H1 (cell line): ENCODE results near the gene ARRB1. TPM values are rescaled to one million over a fixed set of nuclear protein-coding genes. Genes with fewer than 3 reads are reported as not detected.

Experiments
- CTCF ChIA-PET: fragments of 300-600 bp; sonication (Branson Sonifier 250); formaldehyde crosslinking; loops from one replicate; lab custom pipeline; 2021; ENCODE audit not compliant: partially characterized antibody; lab: Charles Lee
- POLR2A ChIA-PET: fragments of 300-600 bp; sonication (Branson Sonifier 250); formaldehyde crosslinking; loops from one replicate; lab custom pipeline; 2021; ENCODE audit warnings: inconsistent platforms; ENCODE audit not compliant: partially characterized antibody; lab: Charles Lee
- DNase-seq, 2 experiments: peaks; one replicate each; pipeline versions ENCODE4 v3.0.0 to v3.0.0-alpha.2; 2010 to 2022; ENCODE audit warnings: low spot score in 2 of 2, low read depth in 1 of 2, mixed read lengths in 1 of 2
- FAIRE-seq: peaks from 2 replicates; lab custom pipeline; 2011; peaks lifted over from hg19 to GRCh38; lab: Jason Lieb, UNC
- H2AFZ ChIP-seq: 2 replicates; pipeline ENCODE4 v1.8.1; 2012; ENCODE audit warnings: low read length, inconsistent platforms
- H2AK5ac ChIP-seq: 2 replicates; pipeline ENCODE4 v1.6.1; 2013; ENCODE audit warnings: low read depth, low read length
- H2BK120ac ChIP-seq: replicated peaks from 2 replicates; pipeline ENCODE3; 2013; ENCODE audit warnings: low read depth, low read length, inconsistent platforms
- H2BK12ac ChIP-seq: 2 replicates; pipeline ENCODE4 v1.6.1; 2013; ENCODE audit warnings: low read depth, low read length
- H2BK15ac ChIP-seq: 2 replicates; pipeline ENCODE4 v1.6.1; 2013; ENCODE audit warnings: low read length
- H2BK20ac ChIP-seq: 2 replicates; pipeline ENCODE4 v1.6.1; 2013; ENCODE audit warnings: low read length
- H2BK5ac ChIP-seq: 2 replicates; pipeline ENCODE4 v1.6.1; 2013; ENCODE audit warnings: low read depth, low read length
- H3K14ac ChIP-seq: 2 replicates; pipeline ENCODE4 v1.6.1; 2013; ENCODE audit warnings: inconsistent platforms; ENCODE audit not compliant: insufficient read length
- H3K18ac ChIP-seq: 2 replicates; pipeline ENCODE4 v1.6.1; 2013; ENCODE audit warnings: low read length; ENCODE audit errors: extremely low read depth
- H3K23ac ChIP-seq: 2 replicates; pipeline ENCODE4 v1.6.1; 2013; ENCODE audit warnings: inconsistent platforms; ENCODE audit not compliant: insufficient read length
- H3K23me2 ChIP-seq: 2 replicates; pipeline ENCODE4 v1.6.1; 2013; ENCODE audit warnings: low read depth, low read length
- H3K27ac ChIP-seq: 2 replicates; pipeline ENCODE4 v1.6.1; 2011; ENCODE audit warnings: low read depth, low read length, inconsistent platforms
- H3K27me3 ChIP-seq, 4 experiments: replicated peaks in 1 of 4; 1 replicate in 1 of 4; 2 replicates in 3 of 4; pipeline versions ENCODE4 v1.6.1 to v1.8.1; 2011 to 2013; ENCODE audit warnings: low read length in 3 of 4, mild to moderate bottlenecking in 3 of 4, inconsistent platforms in 2 of 4, mixed read lengths in 2 of 4, moderate library complexity in 1 of 4; ENCODE audit not compliant: control insufficient read depth in 3 of 4, insufficient read depth in 3 of 4; ENCODE audit errors: extremely low read depth in 1 of 4
- H3K36me3 ChIP-seq, 4 experiments: 2 replicates each; pipeline versions ENCODE4 v1.6.1 to v1.8.1; 2011 to 2013; ENCODE audit warnings: mild to moderate bottlenecking in 4 of 4, low read length in 3 of 4, moderate library complexity in 2 of 4, control low read depth in 1 of 4, inconsistent platforms in 1 of 4; ENCODE audit not compliant: insufficient read depth in 4 of 4, control insufficient read depth in 2 of 4
- H3K4ac ChIP-seq: replicated peaks from 2 replicates; pipeline ENCODE3; 2013; ENCODE audit warnings: low read length, low read depth, mixed read lengths, inconsistent platforms; ENCODE audit not compliant: insufficient read length
- H3K4me1 ChIP-seq, 4 experiments: replicated peaks in 1 of 4; 1 replicate in 1 of 4; 2 replicates in 3 of 4; pipeline versions ENCODE4 v1.6.1 to v1.8.1; 2011 to 2013; ENCODE audit warnings: low read length in 3 of 4, inconsistent platforms in 2 of 4, mixed read lengths in 1 of 4; ENCODE audit not compliant: insufficient read depth in 4 of 4, control insufficient read depth in 3 of 4
- H3K4me2 ChIP-seq, 2 experiments: 2 replicates each; pipeline versions ENCODE4 v1.6.1 to v1.8.1; 2011 to 2013; ENCODE audit warnings: low read depth in 2 of 2, low read length in 2 of 2, control low read depth in 1 of 2, inconsistent platforms in 1 of 2, mild to moderate bottlenecking in 1 of 2; ENCODE audit not compliant: insufficient read depth in 1 of 2
- H3K4me3 ChIP-seq, 4 experiments: fragments of 200-600, 300-600 bp in 1 of 4; sonication (generic), shearing (Covaris generic), sonication (Bioruptor Twin) in 1 of 4; 2 replicates each; pipeline versions ENCODE4 v1.5.1 to v1.8.1; 2011 to 2016; ENCODE audit warnings: low read length in 4 of 4, low read depth in 3 of 4, control low read depth in 2 of 4, inconsistent platforms in 2 of 4, mild to moderate bottlenecking in 2 of 4, mixed read lengths in 1 of 4, moderate library complexity in 1 of 4; ENCODE audit not compliant: insufficient read depth in 2 of 4; ENCODE audit errors: extremely low read depth in 1 of 4
- H3K56ac ChIP-seq: replicated peaks from 2 replicates; pipeline ENCODE3; 2013; ENCODE audit warnings: low read depth, mild to moderate bottlenecking, mixed read lengths, low read length, inconsistent platforms; ENCODE audit not compliant: insufficient read length
- H3K79me1 ChIP-seq: 2 replicates; pipeline ENCODE4 v1.6.1; 2013; ENCODE audit warnings: low read depth, low read length, control low read depth
- H3K79me2 ChIP-seq, 2 experiments: 2 replicates each; pipeline versions ENCODE4 v1.6.1 to v1.8.1; 2012 to 2013; ENCODE audit warnings: low read length in 2 of 2, mild to moderate bottlenecking in 2 of 2, inconsistent platforms in 1 of 2; ENCODE audit not compliant: insufficient read depth in 2 of 2, control insufficient read depth in 1 of 2
- H3K9ac ChIP-seq, 4 experiments: replicated peaks in 1 of 4; 1 replicate in 1 of 4; 2 replicates in 3 of 4; pipeline versions ENCODE4 v1.6.1 to v1.8.1; 2011 to 2013; ENCODE audit warnings: low read depth in 3 of 4, low read length in 3 of 4, control low read depth in 2 of 4, mild to moderate bottlenecking in 2 of 4, moderate library complexity in 2 of 4, inconsistent platforms in 1 of 4; ENCODE audit errors: extremely low read depth in 1 of 4
- H3K9me3 ChIP-seq, 2 experiments: 2 replicates each; pipeline versions ENCODE4 v1.6.1 to v1.8.1; 2012 to 2013; ENCODE audit warnings: mild to moderate bottlenecking in 2 of 2, moderate library complexity in 2 of 2, control low read depth in 1 of 2, inconsistent platforms in 1 of 2, low read depth in 1 of 2, low read length in 1 of 2, mixed read lengths in 1 of 2; ENCODE audit not compliant: insufficient read depth in 2 of 2
- H4K20me1 ChIP-seq, 2 experiments: replicated peaks in 1 of 2; 2 replicates each; pipeline versions ENCODE3 to v1.8.1; 2011 to 2013; ENCODE audit warnings: inconsistent platforms in 2 of 2, low read length in 2 of 2, mild to moderate bottlenecking in 1 of 2; ENCODE audit not compliant: insufficient read depth in 2 of 2, control insufficient read depth in 1 of 2
- H4K5ac ChIP-seq: 2 replicates; pipeline ENCODE4 v1.6.1; 2013; ENCODE audit warnings: low read length, low read depth, mixed read lengths, inconsistent platforms; ENCODE audit not compliant: insufficient read length
- H4K8ac ChIP-seq: 2 replicates; pipeline ENCODE4 v1.8.0; 2013; ENCODE audit warnings: mild to moderate bottlenecking, moderate library complexity, low read length, inconsistent platforms; ENCODE audit not compliant: insufficient read depth; ENCODE audit errors: extremely low read depth
- H4K91ac ChIP-seq: replicated peaks from 2 replicates; pipeline ENCODE3; 2013; ENCODE audit warnings: low read length, mixed read lengths, inconsistent platforms; ENCODE audit not compliant: insufficient read length
- EZH2 ChIP-seq: fragments of 200-600 bp; sonication (generic); IDR thresholded peaks from 2 replicates; pipeline ENCODE4 v1.7.1; 2012; ENCODE audit warnings: low read depth, mild to moderate bottlenecking, moderate library complexity, low read length, inconsistent platforms; ENCODE audit not compliant: severe bottlenecking
- TBP ChIP-seq: IDR thresholded peaks from 2 replicates; pipeline ENCODE4 v1.6.1; 2011; ENCODE audit warnings: low read depth, low read length, improper control_type of control experiment
- TCF12 ChIP-seq: IDR thresholded peaks from 2 replicates; pipeline ENCODE4 v1.6.1; 2011; ENCODE audit warnings: low read depth, mild to moderate bottlenecking, low read length
- whole genome bisulfite sequencing, 2 experiments: shearing (Covaris generic) in 1 of 2; methylation state at CpG; one replicate each; pipeline versions ENCODE4 v1.1.6 to v1.1.7; 2013 to 2015; ENCODE audit warnings: low lambda C conversion rate in 2 of 2, mixed read lengths in 2 of 2, inconsistent platforms in 1 of 2, low coverage in 1 of 2, missing lambda C conversion rate in 1 of 2; ENCODE audit not compliant: insufficient replicate concordance in 2 of 2, insufficient coverage in 1 of 2, insufficient read length in 1 of 2; ENCODE audit errors: extremely low coverage in 1 of 2, missing lambda C conversion rate in 1 of 2; 5-methylcytosine and 5-hydroxymethylcytosine counted together
- polyA plus RNA-seq, 7 experiments: library from polyadenylated mRNA; depleted of rRNA in 3 of 7; stranded (reverse) in 5 of 7; unstranded in 2 of 7; fragments of >200 nt in 5 of 7; fragments of 200-250 nt in 2 of 7; gene quantifications; 1 replicate in 5 of 7; 2 replicates in 1 of 7; 4 replicates in 1 of 7; pipeline versions ENCODE4 v1.2.1 to v1.2.3, GENCODE V29; 2011 to 2013; ENCODE audit warnings: missing spikeins in 2 of 7, mixed read lengths in 2 of 7
- total RNA-seq: library from RNA; stranded (reverse); fragmentation: NEBNext Ultra II Directional; extraction: Animal tissue kit (Norgen Biotek cat#: 25700); gene quantifications from 2 replicates; pipeline ENCODE4 v1.2.1, GENCODE V29; 2021

ARRB1 gene
- total and polyA plus RNA-seq, 2 of the 8 experiments (the other 6 are each of a cell fraction or from before 2014, with no cell fraction given), result 9.4 to 31.8 TPM

GRCh38 chr11:75341612-75342011 lies 9.8 kb downstream of the ARRB1 start:
- no peak overlapping the region for H3K56ac ChIP-seq
- no peaks in the 10 kb centered on the region for H3K9me3 ChIP-seq
- ChIA-PET POLR2A (interaction anchor here (1.7 to 8.8 kb wide), 6 partner anchors 9 to 66 kb away, joined by 5 to 72 read pairs (median 19); partner anchors contain the start of genes ARRB1 and RPS3), CTCF (interaction anchor here (0.6 to 6.1 kb wide), 13 partner anchors 9 to 201 kb away, joined by 3 to 47 read pairs (median 5); no protein-coding TSS in a partner anchor)
- no peak overlapping the region for H2AFZ ChIP-seq
- H3K79me1 ChIP-seq, result no peaks in the 10 kb centered on the region; the same call in 1 of the 2 replicates
- DNase-seq (no peak), FAIRE-seq (no peak)
- peak overlapping the region; percentile 80 for H3K18ac ChIP-seq
- H2BK12ac ChIP-seq, result peak overlapping the region; percentile 91; the same call in 1 of the 2 replicates
- no peak overlapping the region for H2BK120ac ChIP-seq
- no peaks in the 10 kb centered on the region for H4K20me1 ChIP-seq
- H3K9ac ChIP-seq, result no peak overlapping the region
- H3K36me3 ChIP-seq, result no peaks in the 10 kb centered on the region
- H3K4me2 ChIP-seq, result 0 out of 4 replicates have a peak overlapping the region, but pooled peaks have one; percentile 1 to 6
- H3K4me1 ChIP-seq, result peaks cover 17 to 41% (median 27%) of the 10 kb centered on the region in 4 experiments
- H4K5ac ChIP-seq, result no peak overlapping the region
- no peaks in the 10 kb centered on the region for H3K27me3 ChIP-seq
- H3K14ac ChIP-seq, result no peak overlapping the region
- H2BK5ac ChIP-seq, result peak overlapping the region; percentile 84
- H3K4ac ChIP-seq, result peak overlapping the region; percentile 45
- H2BK15ac ChIP-seq, result peak overlapping the region; percentile 63; the same call in 1 of the 2 replicates
- H3K27ac ChIP-seq, result no peak overlapping the region
- H3K4me3 ChIP-seq, result no peak overlapping the region
- no peak overlapping the region for H3K23ac ChIP-seq
- no peaks in the 10 kb centered on the region for H3K79me2 ChIP-seq
- WGBS, 2 experiments, result 72% methylated on average over 5 of the region's 5 CpGs; no CpG with 5 or more reads in 1 of the 2 experiments
- H2AK5ac ChIP-seq, result peak overlapping the region; percentile 65; the same call in 1 of the 2 replicates
- peak overlapping the region; percentile 38 for H4K91ac ChIP-seq
- H3K23me2 ChIP-seq, result no peaks in the 10 kb centered on the region
- peak overlapping the region; percentile 87 for H2BK20ac ChIP-seq
- H4K8ac ChIP-seq, result no peak overlapping the region
- TF ChIP-seq EZH2 (no peak), TCF12 (no peak), TBP (no peak)
